IPS-20b (cell line): ENCODE results near the gene HJURP.

Experiments
- H3K27ac ChIP-seq: one replicate; pipeline ENCODE4 v1.5.1; 2013; ENCODE audit warnings: low read length
- H3K27me3 ChIP-seq: 2 replicates; pipeline ENCODE4 v1.6.1; 2013; ENCODE audit warnings: mild to moderate bottlenecking, low read length, inconsistent platforms; ENCODE audit not compliant: insufficient read depth
- H3K36me3 ChIP-seq: 2 replicates; pipeline ENCODE4 v1.6.1; 2013; ENCODE audit warnings: low read depth, mild to moderate bottlenecking, inconsistent platforms, low read length, moderate library complexity; ENCODE audit not compliant: insufficient read depth
- H3K4me1 ChIP-seq: 2 replicates; pipeline ENCODE4 v1.6.1; 2013; ENCODE audit warnings: mild to moderate bottlenecking, control low read depth, inconsistent platforms, low read length, moderate library complexity; ENCODE audit not compliant: insufficient read depth
- H3K4me3 ChIP-seq: 2 replicates; pipeline ENCODE4 v1.5.1; 2013; ENCODE audit warnings: mild to moderate bottlenecking, low read length, inconsistent platforms
- H3K9ac ChIP-seq: 2 replicates; pipeline ENCODE4 v1.6.1; 2013; ENCODE audit warnings: low read depth, mild to moderate bottlenecking, inconsistent platforms, low read length, moderate library complexity
- H3K9me3 ChIP-seq: 2 replicates; pipeline ENCODE4 v1.6.1; 2013; ENCODE audit warnings: mild to moderate bottlenecking, low read depth, low read length, inconsistent platforms; ENCODE audit not compliant: insufficient read depth

Gene HJURP

DNA sequence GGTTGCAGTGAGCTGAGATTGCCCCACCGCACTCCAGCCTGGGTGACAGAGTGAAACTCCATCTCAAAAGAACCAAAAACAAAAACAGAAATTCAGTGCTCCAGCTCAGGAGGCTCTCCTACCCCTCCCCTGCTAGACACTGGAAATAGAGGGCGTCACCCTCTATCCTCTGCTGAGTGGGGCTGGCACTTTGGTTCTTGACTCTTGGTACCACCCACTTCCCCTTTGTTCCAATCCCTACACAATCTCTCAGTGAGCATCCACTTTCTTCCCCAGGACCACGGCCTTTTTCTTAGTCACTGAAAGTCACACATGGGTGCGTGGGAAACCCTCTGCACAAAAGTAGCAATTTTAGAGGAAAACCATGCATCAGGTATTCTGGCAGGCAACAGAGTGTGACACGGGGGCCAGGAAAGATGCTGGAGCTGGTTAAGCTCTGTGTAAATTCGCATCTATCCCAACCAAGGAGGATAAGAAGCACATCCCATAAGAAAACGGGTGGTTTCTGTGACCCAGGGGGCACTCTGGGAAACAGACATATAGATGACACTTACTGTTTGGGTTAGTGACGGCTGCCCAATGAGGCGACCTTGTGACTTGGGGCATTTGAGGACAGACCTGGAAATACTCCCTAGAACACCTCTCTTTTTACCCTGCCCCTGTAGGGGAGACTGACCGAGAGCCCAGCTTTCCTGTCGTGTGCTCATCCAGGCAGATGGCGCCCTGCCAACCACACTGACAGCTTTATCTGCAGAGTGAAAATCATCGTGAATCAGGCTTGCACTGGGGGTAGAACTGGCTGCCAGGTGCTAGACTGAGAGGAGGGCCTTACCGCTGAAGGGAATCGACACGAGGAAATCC is 7.7 kb downstream of the HJURP start:
- Histone ChIP-seq H3K27me3 (no peaks in the 10 kb centered on the region), H3K9ac (no peak overlapping the region), H3K36me3 (peaks cover 100% of the 10 kb centered on the region), H3K27ac (no peak overlapping the region), H3K4me3 (no peak overlapping the region), H3K4me1 (no peaks in the 10 kb centered on the region), H3K9me3 (no peaks in the 10 kb centered on the region)

DNA sequence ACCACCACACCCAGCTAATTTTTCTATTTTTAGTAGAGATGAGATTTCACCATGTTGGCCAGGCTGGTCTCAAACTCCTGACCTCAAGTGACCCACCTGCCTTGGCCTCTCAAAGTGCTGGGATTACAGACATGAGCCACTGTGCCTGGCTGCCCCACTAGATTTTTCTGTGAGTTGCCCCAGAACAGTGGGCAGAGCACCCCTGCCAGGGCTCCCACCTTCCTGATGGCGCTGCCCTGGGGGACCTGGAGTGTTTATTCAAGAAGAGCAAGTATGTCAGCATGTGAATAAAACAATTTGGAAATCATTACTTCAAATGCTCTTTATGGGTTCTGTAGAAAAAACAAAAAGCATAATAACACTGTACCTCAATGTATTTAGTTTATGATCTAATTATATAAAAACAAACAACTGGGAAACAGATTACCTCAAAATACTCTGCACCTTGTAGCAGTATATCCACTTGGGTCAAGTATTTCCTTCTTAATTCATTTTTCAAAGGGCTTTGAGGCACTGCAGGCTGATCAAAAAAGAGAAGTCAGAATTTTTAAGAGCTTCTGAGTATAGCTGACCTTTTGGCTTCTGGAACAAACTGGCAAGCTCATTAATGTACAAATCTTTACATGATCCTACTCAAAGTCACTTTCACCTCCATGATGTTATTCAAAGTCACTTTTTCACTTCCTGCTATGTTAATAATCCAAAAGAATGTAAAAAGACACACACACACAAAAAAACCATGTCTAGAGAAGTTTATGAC is 8.9 kb downstream of the HJURP start:
- Histone ChIP-seq H3K4me3 (no peak overlapping the region), H3K9me3 (no peaks in the 10 kb centered on the region), H3K9ac (no peak overlapping the region), H3K36me3 (peaks cover 100% of the 10 kb centered on the region), H3K27me3 (no peaks in the 10 kb centered on the region), H3K4me1 (no peaks in the 10 kb centered on the region), H3K27ac (no peak overlapping the region)

- H3K36me3 ChIP-seq: peaks cover 100% of the 10 kb centered on the region
- no peak overlapping the region for H3K9ac ChIP-seq
- H3K27me3 ChIP-seq: no peaks in the 10 kb centered on the region
- H3K9me3 ChIP-seq: no peaks in the 10 kb centered on the region
- H3K27ac ChIP-seq: no peak overlapping the region
- no peak overlapping the region for H3K4me3 ChIP-seq
- no peaks in the 10 kb centered on the region for H3K4me1 ChIP-seq
Observed at GRCh38 chr2:233844836-233845235, 9.5 kb downstream of the HJURP start.

DNA sequence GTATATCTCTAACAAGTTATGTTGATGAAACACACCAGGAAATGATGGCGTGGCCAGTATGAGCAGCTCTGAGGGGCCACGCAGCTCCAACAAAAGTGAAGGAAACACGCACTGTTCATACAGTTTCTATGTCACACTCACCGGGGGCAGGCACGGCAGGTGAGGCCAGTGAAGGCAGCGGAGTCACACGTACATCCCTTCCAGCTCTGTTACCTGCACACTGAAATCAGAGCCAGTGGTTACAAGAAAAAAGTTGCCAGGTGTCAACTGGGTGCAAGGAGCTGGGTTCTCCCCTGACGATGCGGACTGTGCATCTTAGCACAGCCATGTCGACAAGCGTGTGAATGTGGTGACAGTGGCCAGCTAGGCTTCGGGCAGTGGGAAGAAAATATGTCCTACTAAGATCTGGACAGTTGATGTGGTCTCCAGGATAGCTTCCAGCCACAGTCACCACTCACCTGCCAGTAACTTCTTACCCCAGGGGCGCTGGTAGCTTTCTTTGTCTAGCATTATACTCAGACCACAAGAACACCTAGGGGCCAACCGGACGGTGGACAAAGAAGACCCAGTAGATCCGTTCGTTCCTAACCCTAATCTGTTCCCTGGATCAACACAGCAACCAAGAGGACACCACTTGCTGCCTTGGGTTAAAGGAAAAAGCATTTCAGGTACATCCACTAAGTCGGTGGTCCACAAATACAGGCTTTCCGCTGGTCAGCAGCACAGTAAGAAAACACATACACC is 10.1 kb downstream of the HJURP start:
- H3K27ac ChIP-seq: no peak overlapping the region
- H3K27me3 ChIP-seq: no peaks in the 10 kb centered on the region
- H3K4me3 ChIP-seq: no peak overlapping the region
- H3K9me3 ChIP-seq: no peaks in the 10 kb centered on the region
- no peaks in the 10 kb centered on the region for H3K4me1 ChIP-seq
- H3K36me3 ChIP-seq: peaks cover 100% of the 10 kb centered on the region
- no peak overlapping the region for H3K9ac ChIP-seq

GRCh38 chr2:233841183-233841582 is 13.2 kb downstream of the HJURP start:
- Histone ChIP-seq H3K36me3 (peaks cover 100% of the 10 kb centered on the region), H3K27ac (no peak overlapping the region), H3K27me3 (no peaks in the 10 kb centered on the region), H3K9me3 (no peaks in the 10 kb centered on the region), H3K4me3 (no peak overlapping the region), H3K9ac (no peak overlapping the region), H3K4me1 (no peaks in the 10 kb centered on the region)

- Histone ChIP-seq H3K4me1 (no peaks in the 10 kb centered on the region), H3K9ac (no peak overlapping the region), H3K27me3 (no peaks in the 10 kb centered on the region), H3K9me3 (no peaks in the 10 kb centered on the region), H3K36me3 (peaks cover 100% of the 10 kb centered on the region), H3K27ac (no peak overlapping the region), H3K4me3 (no peak overlapping the region)
Observed at GRCh38 chr2:233840520-233840919, 13.8 kb downstream of the HJURP start.

GRCh38 chr2:233839447-233839820 is 14.9 kb downstream of the HJURP start:
- Histone ChIP-seq H3K4me1 (no peaks in the 10 kb centered on the region), H3K9ac (no peak overlapping the region), H3K9me3 (no peaks in the 10 kb centered on the region), H3K27ac (no peak overlapping the region), H3K36me3 (peaks cover 100% of the 10 kb centered on the region), H3K4me3 (no peak overlapping the region), H3K27me3 (no peaks in the 10 kb centered on the region)

- H3K9me3 ChIP-seq: no peaks in the 10 kb centered on the region
- no peak overlapping the region for H3K27ac ChIP-seq
- peaks cover 100% of the 10 kb centered on the region for H3K36me3 ChIP-seq
- H3K27me3 ChIP-seq: no peaks in the 10 kb centered on the region
- H3K4me3 ChIP-seq: no peak overlapping the region
- no peaks in the 10 kb centered on the region for H3K4me1 ChIP-seq
- H3K9ac ChIP-seq: no peak overlapping the region
Observed at GRCh38 chr2:233838726-233839446, 15.4 kb downstream of the HJURP start.

DNA sequence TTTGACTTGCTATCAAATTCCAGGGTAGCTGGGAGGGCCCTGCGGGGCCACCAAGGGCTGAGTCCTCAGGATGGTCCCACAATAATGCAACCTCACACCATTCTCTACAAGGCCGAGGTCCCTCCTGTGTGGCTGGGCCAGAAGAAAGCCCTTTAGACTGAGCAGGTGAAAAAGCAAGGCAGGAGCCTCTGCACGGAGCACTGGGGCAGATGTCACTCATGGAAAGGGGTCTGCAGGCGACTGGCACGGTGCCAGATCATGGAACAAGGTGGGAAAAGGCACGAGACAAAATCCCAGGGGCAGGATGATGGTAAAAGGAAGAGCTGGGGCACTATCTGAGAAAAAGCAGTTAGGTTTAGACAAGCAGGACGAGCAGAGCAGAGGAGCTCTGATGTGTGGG is 16.1 kb downstream of the HJURP start:
- H3K9me3 ChIP-seq: no peaks in the 10 kb centered on the region
- H3K4me1 ChIP-seq: no peaks in the 10 kb centered on the region; the same call in 1 of the 2 replicates
- H3K36me3 ChIP-seq: peaks cover 95% of the 10 kb centered on the region
- H3K4me3 ChIP-seq: no peak overlapping the region
- no peak overlapping the region for H3K9ac ChIP-seq
- no peaks in the 10 kb centered on the region for H3K27me3 ChIP-seq
- no peak overlapping the region for H3K27ac ChIP-seq

GRCh38 chr2:233837694-233838229 is 16.6 kb downstream of the HJURP start:
- H3K27ac ChIP-seq: no peak overlapping the region
- no peaks in the 10 kb centered on the region for H3K27me3 ChIP-seq
- H3K9me3 ChIP-seq: no peaks in the 10 kb centered on the region
- H3K9ac ChIP-seq: no peak overlapping the region
- H3K4me3 ChIP-seq: no peak overlapping the region
- peaks cover 90% of the 10 kb centered on the region for H3K36me3 ChIP-seq
- H3K4me1 ChIP-seq: no peaks in the 10 kb centered on the region; the same call in 1 of the 2 replicates

DNA sequence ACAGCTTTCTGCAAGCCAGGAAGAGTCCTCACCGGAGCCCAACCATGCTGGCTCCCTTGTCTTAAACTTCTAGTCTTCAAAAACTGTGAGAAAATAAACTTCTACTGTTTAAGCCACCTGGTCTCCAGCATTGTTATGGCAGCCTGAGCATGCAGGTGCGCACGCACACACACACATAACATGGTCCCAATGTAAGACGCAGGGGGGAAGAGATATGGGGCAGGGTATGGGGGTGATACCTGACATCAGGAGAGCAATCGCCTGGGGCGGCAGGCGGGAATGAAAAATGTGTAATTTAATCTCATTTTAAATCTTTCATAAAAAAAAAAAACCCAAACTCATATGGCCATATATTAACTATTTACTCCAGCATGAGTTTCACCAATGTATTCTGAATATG is 18.0 kb downstream of the HJURP start:
- Histone ChIP-seq H3K36me3 (peaks cover 76% of the 10 kb centered on the region), H3K4me1 (no peaks in the 10 kb centered on the region; the same call in 1 of the 2 replicates), H3K4me3 (no peak overlapping the region), H3K27me3 (no peaks in the 10 kb centered on the region), H3K27ac (no peak overlapping the region), H3K9me3 (no peaks in the 10 kb centered on the region), H3K9ac (no peak overlapping the region)
